Stimulated activated CD4-positive, alpha-beta T cell treated with anti-CD3 and anti-CD28 coated beads, Interleukin-4, amount 100 ng/mL, for 24 hours (primary cell): ENCODE measurements around the gene ABO.
"Not testable (repeated sequence)": the region's sequence is repeated elsewhere in the genome, so short reads cannot be mapped to it uniquely, and the experiment has no call there.

Source experiments
- DNase-seq: peaks from one replicate; pipeline ENCODE4 v3.0.0-alpha.2; 2020

Gene ABO

DNA sequence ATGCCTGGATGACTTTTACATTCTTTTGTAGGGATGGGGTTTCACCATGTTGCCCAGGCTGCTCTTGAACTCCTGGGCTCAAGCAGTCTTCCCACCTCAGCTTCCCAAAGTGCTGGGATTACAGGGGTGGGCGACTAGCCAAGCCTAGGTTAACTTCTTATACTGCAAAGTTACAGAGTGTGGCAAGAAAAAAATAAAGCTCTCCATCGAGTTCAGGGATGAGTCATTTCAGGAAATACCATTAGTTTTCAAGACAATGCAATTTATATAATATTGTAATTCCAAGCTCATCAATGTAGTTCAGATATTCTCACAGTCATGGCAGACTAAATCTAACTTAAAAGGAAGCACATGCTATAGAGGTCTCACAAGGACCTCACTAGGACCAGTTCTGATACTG lies 11.5 kb upstream of the ABO start:
- no peak for DNase-seq

- no peak for DNase-seq
Observed at GRCh38 chr9:133285252-133285775, 10.3 kb upstream of the ABO start.

DNA sequence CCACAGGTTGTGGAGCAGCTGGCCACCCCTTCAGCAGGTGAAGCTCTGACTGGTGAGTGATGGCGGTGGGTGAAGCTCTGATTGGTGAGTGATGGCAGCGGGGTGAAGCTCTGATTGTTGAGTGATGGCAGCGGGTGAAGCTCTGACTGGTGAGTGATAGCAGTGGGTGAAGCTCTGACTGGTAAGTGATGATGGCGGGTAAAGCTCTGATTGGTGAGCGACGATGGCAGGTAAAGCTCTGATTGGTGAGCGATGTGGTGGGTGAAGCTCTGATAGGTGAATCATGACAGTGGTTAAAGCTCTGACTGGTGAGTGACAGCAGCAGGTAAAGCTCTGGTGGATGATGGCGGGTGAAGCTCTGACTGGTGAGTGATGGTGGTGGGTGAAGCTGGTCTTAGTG lies 9.4 kb upstream of the ABO start:
- no peak for DNase-seq

GRCh38 chr9:133283255-133284032 lies 8.4 kb upstream of the ABO start:
- DNase-seq = not testable (repeated sequence)

- DNase-seq = no peak
Observed at GRCh38 chr9:133282464-133283238, 7.7 kb upstream of the ABO start.

DNA sequence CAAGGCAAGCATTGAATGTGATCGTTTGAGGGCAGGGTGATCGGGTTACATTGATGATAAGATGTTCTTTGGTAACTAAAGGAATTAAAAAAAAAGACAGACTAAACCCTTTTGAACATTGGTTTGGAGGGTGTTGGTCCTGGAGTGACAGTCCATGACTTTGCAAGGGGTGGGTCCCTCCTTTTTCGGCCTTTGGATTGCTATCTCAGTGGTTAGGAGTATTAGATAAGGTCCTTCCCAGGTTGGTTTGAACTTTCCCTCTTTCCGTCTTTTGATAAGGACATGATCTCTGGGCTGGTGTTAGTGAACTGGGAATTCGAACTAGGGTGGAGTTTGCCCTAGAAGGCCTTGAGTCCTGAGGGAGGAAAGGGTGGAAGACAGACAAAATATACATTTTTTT lies 5.4 kb upstream of the ABO start:
- DNase-seq = no peak

DNA sequence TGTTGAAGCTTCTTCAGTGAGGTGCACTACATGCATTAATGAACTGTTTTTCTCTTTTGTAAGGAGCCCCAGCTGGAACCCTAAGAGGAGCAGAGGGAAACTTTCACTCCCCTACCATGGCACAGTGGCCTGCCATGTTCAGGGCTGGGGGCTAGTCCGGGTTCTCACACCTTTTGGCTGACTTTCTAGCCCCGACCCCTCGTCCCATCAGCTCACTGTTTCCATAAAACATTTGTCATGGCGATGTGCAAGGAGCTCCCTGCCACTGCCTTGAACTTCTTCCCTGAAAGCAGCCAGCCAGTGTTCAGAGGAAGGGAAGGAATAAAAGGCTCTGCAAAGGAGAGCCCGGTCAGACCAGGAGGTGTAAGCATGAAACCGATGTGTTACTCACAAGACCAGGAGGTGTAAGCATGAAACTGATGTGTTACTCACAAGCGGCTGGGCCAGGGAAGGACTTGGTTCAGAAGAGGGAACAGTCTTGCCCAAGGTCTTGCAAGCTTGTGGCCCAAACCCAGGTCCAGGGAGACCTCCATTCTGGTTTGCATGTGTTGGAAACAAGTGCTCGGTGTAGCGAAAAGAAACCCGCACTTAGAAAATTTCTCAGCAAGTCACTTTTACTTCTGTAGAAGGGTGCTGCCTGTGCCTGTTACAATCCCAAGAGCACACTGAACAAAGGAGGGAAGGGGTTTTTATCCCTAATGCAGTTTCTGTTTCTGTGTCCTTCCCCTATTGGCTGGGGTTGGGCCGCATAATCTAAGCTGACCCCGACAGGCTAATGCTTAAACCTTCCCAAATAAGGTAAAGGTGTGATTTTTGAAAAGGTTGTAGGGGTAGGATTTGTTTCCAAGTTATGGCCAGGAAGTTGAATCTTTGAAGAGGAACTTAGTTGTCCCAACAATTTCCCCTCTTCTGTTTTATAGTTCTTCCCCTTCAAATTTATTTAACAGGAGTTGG lies 3.4 kb upstream of the ABO start:
- no peak for DNase-seq

- DNase-seq = no peak
Observed at GRCh38 chr9:133277467-133277866, 2.5 kb upstream of the ABO start.

DNA sequence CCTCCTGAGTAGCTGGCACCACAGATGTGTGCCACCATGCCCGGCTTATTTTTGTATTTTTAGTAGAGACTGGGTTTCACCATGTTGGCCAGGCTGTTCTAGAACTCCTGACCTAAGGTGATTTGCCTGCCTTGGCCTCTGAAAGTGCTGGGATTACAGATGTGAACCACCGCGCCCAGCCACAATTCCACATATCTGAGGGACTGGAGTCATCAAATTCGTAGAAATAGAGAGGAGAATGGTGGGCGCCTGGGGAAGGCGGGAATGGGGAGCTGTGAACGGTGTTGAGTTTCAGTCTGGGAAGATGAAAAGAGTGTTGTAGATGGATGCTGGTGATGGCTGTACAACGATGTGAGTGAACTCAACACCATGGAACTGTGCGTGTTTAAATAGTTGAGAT lies 1.9 kb upstream of the ABO start:
- no peak for DNase-seq

- DNase-seq = no peak
Observed at GRCh38 chr9:133276001-133276884, 1.2 kb upstream of the ABO start.

DNA sequence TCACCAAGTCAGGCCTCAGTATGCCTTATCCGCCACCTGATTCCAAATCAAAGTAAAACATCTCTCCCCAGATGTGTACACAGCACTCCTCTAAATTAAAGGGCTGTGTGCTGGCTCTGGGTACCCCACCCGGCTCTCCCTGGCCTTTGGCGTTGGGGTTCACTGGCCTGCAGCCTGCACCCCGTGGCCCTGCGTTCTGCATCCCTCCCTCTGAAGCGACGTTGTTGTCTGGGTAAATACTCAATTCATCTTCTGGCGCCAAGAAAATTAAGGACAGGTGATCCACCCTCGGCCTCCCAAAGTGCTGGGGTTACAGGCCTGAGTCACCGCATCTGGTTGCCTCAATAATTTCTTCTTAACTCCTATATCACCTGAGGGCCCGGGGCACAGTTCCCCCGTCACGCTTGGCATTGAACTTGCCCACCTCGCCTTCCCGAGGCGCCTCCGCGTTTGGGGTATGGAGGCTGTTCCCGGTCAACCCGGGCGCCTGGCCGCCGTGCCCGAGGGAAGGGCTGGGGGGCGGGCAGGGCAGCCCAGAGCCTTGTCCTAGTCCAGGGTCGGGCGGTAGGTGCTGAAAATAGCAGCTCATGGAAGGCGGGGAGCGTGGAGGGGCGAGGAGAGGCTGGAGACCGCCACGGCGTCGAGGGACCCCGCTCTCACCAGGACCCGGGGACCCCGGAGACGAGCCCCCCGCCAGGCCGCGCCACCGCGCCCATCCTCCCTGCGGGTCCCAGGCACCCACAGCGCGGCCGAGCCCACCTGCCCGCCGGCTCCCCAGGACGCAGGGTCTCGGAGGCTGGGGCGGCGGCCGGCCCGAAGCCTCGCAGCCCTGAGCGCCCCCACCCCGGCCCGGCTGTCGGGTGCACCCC lies 531 bp downstream of the ABO start:
- no peak for DNase-seq

DNA sequence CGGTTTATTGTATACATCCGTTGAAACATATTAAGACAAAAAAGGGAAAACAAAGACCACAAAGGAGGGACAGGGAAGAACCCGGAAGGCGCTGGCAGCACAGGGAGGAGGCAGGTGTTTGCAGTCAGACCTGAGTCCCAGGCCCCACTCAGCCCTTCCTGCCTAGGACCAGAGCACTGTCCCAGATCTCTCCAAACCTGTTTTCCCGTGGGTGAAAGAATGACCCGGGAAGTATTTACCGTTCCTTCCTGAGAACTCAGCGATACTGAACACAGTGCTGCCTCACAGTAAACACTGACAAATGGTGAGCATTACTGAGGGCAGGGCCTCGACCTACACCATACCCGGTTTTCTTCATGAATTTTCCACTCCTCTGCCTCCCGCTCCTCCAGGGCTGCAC lies 1.2 kb downstream of the ABO start:
- no peak for DNase-seq

GRCh38 chr9:133273098-133273497 lies 1.9 kb downstream of the ABO start:
- DNase-seq = no peak

DNA sequence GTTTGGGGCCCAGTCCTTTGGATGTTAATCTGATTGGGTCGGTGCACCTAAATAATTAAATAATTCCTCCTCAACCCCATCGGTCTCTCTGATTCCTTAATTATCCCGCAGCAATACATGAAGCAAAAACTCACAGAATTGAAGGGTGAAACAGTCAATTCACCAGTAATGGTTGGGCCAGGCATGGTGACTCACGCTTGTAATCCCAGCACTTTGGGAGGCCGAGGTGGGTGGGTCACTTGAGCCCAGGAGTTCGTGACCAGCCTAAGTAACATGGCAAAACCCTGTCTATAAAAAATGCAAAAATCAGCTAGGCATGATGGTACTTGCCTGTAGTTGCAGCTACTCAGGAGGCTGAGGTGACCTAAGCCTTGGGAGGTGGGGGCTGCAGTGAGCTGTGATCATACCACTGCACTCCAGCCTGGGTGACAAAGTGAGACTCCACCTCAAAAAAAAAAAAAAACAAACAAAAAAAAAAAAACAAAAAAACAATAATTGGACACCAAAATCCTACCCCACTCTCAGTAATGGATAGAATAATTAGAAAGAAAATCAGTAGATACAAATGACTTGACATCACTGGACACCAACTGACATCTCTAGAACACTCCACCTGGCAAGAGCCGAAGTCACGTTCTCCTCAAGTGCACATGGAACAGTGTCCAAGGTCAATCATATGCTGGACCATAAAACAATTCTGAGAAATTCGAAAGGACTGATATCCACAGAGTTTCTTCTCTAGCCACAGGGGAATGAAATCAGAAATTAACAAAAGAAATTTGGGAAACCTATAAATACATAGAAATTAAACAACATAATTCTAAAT lies 5.3 kb downstream of the ABO start:
- DNase-seq = no peak

- DNase-seq = not testable (repeated sequence)
Observed at GRCh38 chr9:133269136-133269535, 5.9 kb downstream of the ABO start.

GRCh38 chr9:133268335-133269056 lies 6.5 kb downstream of the ABO start:
- no peak for DNase-seq

DNA sequence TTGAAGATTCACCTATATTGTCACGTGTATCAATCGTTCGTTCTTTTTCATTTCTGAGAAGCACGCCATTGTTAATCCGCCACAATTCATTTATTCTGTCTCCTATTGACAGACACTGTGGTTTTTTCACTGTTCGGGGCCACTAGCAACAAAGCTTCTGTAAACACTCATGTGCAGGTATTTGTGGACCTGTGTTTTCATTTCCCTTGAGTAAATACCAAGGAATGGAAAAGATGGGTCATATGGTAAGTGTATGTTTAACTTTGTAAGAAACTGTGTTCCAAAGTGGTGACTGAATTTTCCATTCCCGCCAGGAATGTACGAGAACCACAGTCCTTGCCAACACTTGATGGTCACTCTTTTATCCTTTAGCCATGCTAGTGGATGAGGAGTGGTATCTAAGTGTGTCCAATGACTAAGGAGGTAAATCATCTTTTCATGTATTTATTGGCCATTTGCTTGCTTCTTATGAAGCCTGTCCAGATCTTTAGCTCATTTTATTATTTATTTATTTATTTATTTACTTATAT lies 10.7 kb downstream of the ABO start:
- DNase-seq = no peak

DNA sequence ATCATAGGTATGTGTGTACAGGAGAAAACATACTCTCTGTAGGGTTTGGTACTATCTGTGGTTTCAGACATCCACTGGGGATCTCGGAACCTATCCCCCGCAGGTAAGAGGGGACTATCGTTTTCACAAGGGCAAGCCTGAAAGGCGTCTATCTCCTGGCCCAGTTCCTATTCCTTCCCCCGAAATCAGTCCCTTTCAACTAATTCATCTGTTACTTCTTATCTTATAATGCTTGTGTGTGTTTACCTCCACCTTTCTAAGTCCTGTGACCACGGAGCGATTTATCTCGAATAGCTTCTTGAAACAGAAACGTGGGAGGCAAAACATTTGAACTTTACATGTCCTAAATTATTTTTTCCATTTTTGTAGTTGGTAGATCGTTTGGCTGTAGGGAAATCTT lies 11.4 kb downstream of the ABO start:
- no peak for DNase-seq

DNA sequence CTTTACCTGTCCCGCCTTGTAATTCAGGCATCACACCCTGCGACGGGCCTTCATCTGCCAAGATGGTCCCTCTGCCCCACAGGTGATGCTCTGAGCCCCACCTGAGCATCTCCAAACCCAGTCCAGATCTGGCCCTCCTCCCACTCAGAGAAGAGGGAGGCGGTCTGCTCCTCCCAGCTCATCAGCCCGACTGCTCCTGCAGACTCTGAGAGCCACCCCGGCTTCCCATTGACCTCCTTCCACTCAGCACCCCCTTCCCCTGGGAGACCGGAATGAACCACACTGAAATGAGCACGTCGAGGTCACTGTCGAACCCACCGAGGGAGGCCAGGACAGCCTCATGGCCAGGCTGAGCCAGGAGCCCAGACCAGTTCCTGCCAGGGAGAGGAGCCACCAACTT lies 12.8 kb downstream of the ABO start:
- DNase-seq = no peak
